Neutrophil (primary cell): Measurements from ENCODE around the gene MTAP.
A peak's percentile ranks its signal among the peaks of the same experiment; 100 is the strongest.

Experiments used
- H3K27ac ChIP-seq: fragments of 200-600 bp; sonication (generic); 2 replicates; pipeline ENCODE4 v1.5.1; 2016; ENCODE audit warnings: mild to moderate bottlenecking, moderate library complexity
- H3K27me3 ChIP-seq: fragments of 200-600 bp; sonication (generic); 2 replicates; pipeline ENCODE4 v1.6.0; 2016; ENCODE audit warnings: mild to moderate bottlenecking
- H3K36me3 ChIP-seq: fragments of 200-600 bp; sonication (generic); 2 replicates; pipeline ENCODE4 v1.5.1; 2017
- H3K4me1 ChIP-seq, 2 experiments: fragments of 200-600 bp in 1 of 2; sonication (generic) in 1 of 2; 1 replicate in 1 of 2; 2 replicates in 1 of 2; pipeline versions ENCODE4 v1.5.1 to v1.6.1; 2013 to 2016; ENCODE audit warnings: low read depth in 1 of 2, low read length in 1 of 2, mild to moderate bottlenecking in 1 of 2, moderate library complexity in 1 of 2; ENCODE audit not compliant: control insufficient read depth in 1 of 2, insufficient read depth in 1 of 2
- H3K4me3 ChIP-seq, 2 experiments: fragments of 200-600 bp in 1 of 2; sonication (generic) in 1 of 2; 1 replicate in 1 of 2; 2 replicates in 1 of 2; pipeline ENCODE4 v1.5.1; 2013 to 2016; ENCODE audit warnings: low read depth in 1 of 2, low read length in 1 of 2, mild to moderate bottlenecking in 1 of 2, moderate library complexity in 1 of 2
- H3K9me3 ChIP-seq: fragments of 200-600 bp; sonication (generic); 2 replicates; pipeline ENCODE4 v1.5.1; 2016
- TF ChIP-seq, protein P1 (sequence below): fragments of 200-600 bp; sonication (generic); IDR thresholded peaks from 2 replicates; pipeline ENCODE4 v1.5.1; 2016; ENCODE audit warnings: antibody characterized with exemption

The MTAP gene

DNA sequence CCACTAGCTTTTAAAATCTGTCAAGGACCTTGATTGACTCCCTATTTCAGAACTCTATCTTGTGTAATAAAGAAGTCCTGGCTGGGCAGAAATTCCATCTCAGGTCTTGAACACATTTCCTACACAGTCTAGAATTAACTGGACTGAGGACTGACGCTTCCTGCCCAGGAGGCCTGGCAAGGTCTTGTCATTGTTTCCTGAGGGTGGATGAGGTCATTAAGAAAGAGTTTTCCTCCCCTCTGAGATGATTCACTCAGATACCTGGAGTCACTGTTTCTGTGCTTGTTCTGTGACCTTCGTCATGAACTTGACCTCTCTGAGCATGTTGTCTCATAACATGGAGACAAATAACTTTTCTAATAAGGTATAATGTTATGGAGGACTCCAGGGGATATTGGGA lies 10.0 kb downstream of the MTAP start:
- Histone ChIP-seq H3K36me3 (peaks cover 10% of the 10 kb centered on the region), H3K27me3 (no peaks in the 10 kb centered on the region), H3K9me3 (no peaks in the 10 kb centered on the region), H3K4me1 (peaks cover 0 to 5% of the 10 kb centered on the region in 2 experiments), H3K4me3 (no peak overlapping the region), H3K27ac (no peak overlapping the region)
- TF ChIP-seq, protein P1, sequence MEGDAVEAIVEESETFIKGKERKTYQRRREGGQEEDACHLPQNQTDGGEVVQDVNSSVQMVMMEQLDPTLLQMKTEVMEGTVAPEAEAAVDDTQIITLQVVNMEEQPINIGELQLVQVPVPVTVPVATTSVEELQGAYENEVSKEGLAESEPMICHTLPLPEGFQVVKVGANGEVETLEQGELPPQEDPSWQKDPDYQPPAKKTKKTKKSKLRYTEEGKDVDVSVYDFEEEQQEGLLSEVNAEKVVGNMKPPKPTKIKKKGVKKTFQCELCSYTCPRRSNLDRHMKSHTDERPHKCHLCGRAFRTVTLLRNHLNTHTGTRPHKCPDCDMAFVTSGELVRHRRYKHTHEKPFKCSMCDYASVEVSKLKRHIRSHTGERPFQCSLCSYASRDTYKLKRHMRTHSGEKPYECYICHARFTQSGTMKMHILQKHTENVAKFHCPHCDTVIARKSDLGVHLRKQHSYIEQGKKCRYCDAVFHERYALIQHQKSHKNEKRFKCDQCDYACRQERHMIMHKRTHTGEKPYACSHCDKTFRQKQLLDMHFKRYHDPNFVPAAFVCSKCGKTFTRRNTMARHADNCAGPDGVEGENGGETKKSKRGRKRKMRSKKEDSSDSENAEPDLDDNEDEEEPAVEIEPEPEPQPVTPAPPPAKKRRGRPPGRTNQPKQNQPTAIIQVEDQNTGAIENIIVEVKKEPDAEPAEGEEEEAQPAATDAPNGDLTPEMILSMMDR, result no peak

DNA sequence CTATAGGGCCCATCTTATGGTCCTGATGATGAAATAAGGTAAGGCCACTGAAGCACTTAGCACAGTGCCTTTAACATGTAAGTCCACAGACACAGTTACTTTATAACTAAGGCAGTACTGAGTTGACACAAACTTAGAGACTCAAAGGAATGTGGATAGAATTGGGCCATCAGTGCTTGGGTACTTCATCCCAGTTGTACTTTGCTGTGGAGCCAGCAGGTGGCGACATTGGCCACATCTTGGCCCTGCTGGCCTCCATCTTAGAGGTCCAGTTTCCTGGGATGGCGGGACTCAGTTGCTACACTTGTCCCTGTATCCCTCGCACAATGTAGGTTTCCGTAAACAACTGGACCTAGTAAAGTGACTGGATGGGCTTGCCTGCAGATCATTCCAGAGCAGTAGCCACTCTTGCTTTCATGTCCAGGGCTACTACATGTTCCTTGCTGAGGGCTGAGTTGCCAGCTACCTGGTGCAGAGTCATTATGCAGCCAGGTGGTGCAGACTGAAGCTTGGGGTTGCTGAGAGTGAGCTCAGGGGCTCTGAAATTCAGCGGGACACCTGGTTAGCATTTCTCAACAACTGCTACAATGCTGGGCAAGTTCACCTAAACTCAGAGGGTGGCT lies 10.6 kb downstream of the MTAP start:
- Histone ChIP-seq H3K36me3 (peaks cover 10% of the 10 kb centered on the region), H3K9me3 (no peaks in the 10 kb centered on the region), H3K27ac (no peak overlapping the region), H3K4me1 (peaks cover 0 to 6% of the 10 kb centered on the region in 2 experiments), H3K27me3 (no peaks in the 10 kb centered on the region), H3K4me3 (no peak overlapping the region)
- TF ChIP-seq, protein P1, result peak; percentile 82

DNA sequence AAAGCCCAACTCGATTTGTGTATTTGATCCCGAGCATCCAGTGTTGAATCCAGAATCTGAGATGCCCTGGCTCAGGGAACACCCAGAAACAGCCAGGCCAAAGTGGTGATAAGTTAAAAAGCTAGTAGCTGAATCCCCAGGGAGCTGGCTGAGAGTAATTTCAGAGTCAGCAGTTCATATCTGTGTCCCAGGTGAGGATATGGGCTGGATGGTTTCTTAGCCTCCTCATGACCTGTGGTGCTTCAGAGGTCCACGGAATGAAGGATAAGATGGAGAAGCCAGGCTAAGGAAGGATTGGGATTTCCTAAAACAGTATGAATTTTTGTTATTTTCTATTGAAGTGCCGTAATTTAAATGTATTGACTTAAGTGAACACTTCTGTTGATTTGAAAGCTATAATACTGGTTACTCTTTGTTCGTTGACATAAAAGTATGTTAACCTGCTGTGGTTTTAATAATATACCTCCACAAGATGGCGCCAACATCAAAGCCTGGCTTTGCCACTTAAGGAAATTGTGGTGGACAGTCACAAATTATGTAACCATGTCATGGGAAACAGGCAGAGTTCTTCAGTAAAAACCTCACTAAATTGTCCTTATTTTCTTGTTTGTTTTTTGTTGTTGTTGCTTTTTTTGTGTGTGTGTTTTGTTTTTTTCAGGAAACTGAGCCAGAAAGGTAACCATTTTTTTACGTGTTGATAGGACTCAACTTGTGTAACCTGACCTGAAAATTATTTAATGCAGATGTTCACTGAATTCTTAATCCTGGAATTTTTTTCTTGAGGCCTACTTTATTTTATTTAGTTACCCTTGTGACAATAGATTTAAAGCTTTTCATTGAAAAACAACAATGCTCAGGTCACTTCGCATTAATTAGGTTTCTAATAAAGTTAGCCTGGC lies 11.4 kb downstream of the MTAP start:
- TF ChIP-seq, protein P1, result peak; percentile 14
- H3K27ac ChIP-seq, result no peak overlapping the region
- no peak overlapping the region for H3K4me3 ChIP-seq
- H3K9me3 ChIP-seq, result no peaks in the 10 kb centered on the region
- H3K36me3 ChIP-seq, result peaks cover 9% of the 10 kb centered on the region
- peaks cover 0 to 6% of the 10 kb centered on the region in 2 experiments for H3K4me1 ChIP-seq
- H3K27me3 ChIP-seq, result no peaks in the 10 kb centered on the region

DNA sequence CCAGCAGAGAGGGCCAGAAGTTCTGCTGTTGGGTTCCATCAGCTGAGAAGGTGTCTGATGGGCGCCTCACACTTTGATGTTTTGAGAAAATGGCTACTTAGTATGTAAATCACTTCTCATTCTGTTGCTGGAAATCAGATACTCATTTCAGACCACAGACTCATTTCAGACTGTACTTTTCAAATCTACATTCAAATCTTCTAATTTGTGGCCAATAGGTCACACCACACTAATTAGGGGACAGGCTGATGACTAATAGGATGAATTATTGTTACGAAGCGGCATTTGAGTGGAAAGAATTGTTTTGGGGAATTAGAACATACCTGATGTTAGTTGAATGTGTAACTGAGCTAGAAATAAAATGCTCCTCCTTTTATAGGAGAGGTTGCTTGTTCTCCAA lies 13.2 kb downstream of the MTAP start:
- Histone ChIP-seq H3K4me1 (peaks cover 0 to 6% of the 10 kb centered on the region in 2 experiments), H3K27me3 (no peaks in the 10 kb centered on the region), H3K27ac (no peak overlapping the region), H3K4me3 (no peak overlapping the region), H3K9me3 (no peaks in the 10 kb centered on the region), H3K36me3 (no peaks in the 10 kb centered on the region)
- TF ChIP-seq, protein P1, result no peak

DNA sequence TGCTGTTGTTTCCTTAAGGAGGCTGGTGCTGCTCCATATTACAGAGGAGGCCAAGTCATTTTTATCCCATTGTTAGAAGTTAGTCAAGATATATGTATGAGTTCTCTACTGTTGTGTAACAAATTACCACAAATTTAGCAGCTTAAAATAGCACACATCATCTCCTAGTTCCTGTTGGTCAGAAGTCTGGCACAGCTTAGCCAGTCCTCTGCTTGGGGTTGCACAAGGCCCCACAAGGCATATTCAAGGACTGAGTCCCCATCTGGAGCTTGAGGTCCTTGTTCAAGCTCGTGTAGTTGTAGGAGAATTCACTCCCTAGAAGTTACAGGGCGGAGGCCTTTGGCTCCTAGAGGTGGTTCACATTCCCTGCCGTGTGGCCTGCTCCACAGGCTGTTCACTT lies 14.7 kb downstream of the MTAP start:
- no peaks in the 10 kb centered on the region for H3K27me3 ChIP-seq
- H3K4me3 ChIP-seq, result no peak overlapping the region
- no peaks in the 10 kb centered on the region for H3K36me3 ChIP-seq
- TF ChIP-seq, protein P1, result no peak
- no peak overlapping the region for H3K27ac ChIP-seq
- peaks cover 0 to 6% of the 10 kb centered on the region in 2 experiments for H3K4me1 ChIP-seq
- H3K9me3 ChIP-seq, result no peaks in the 10 kb centered on the region
